SK-N-DZ (cell line): ENCODE data around the gene ATP6V0D1.

ENCODE experiments used
- DNase-seq: peaks from one replicate; pipeline ENCODE4 v3.0.0-alpha.2; 2015; ENCODE audit warnings: low spot score

Gene ATP6V0D1

DNA sequence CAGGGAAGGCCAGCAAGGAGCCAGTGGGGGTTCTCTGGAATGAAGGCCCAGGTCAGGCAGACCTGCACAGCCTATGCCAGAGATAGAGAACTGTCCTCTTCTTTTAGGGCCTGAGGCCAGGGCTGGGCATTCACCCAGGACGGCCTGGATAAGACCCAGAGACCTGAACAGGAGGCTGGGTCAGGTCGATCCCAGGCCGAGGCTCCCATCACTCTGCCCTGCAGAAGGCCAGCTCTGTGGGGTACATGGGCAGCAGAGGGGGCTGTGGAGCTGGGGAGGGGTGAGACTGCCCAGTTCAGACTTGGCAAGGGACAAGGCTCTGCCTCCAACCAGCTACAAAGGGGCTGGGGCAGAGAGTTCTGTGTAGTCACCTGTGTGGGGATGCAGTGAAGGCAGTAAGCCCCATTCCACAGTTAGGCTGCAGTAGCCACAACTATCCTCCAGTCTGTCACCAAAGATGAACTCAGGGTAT, 35.5 kb downstream of the ATP6V0D1 start:
- no peak for DNase-seq

DNA sequence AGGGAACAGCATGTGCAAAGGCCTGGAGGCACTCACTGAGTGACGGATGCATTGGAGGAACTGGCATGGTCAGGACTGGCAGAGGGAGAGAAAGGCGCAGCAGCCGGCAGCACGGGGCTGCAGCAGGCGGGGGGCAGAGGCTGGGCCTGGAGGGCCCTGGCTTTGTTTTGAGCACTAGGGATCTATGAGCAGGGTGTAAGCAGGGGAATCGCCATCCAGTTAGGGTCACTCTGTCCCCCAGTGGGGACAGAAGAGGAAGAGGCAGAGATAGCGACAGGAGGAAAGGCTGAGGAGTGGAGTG, 35.9 kb downstream of the ATP6V0D1 start:
- no peak for DNase-seq

DNA sequence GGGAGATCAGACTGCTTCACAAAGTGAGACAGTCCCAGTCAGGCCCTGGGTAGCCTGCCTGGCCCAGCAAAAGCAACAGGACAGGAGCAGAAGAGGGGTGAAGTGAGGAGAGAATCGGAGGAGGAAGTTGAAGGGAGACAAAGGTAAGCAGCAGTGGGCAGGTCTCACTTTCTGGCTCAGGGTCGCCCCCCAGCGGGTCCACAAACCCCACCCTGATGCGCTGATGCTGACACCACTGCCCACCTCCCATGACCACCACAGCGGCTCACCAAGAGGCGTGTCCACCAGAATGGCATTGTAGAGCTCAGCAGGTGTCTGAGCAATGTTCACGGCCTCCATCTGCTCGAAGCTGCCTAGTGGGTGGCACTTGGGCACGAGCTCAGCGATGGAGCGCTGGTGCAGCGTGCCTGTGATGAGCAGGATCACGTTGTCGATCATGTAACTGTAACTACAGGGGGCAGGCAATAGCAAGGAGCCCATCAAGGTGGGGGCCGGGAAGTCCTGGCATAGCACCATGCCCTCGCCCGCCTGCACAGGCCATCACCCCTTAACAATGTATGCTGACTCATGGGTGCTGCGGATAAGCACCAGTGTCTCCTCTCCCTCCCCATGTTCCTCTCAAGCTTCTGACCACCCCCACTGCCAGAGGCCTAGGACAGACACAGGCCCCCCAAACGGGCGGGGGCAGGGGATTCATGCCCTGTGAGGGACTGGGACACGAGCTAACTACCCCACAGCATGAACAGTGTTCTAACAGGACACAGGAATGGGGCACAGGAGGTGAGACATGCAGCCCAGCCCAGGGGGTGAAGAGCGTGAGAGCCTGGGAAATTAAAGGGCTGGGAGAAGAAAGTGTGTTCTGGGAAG, 36.5 kb downstream of the ATP6V0D1 start:
- no peak for DNase-seq

DNA sequence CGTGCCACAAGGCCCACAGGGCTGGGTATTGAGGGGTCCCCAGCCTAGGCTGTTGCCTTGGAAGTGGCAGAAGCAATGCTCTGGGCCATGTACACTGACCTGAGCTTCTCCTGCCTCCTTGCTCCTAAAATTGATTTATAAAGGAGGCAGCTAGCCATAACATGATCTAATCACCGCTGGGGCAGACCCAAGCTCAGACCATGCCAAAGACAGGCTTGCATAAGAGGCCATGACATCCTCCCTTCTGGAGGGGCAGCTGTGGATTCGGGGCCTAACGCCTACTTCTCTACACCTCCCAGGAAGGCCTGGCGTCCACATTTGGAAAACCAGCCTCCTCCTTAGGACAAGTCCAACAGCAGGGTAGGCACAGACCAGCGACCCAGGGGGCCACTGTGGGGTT, 37.7 kb downstream of the ATP6V0D1 start:
- DNase-seq, result no peak

DNA sequence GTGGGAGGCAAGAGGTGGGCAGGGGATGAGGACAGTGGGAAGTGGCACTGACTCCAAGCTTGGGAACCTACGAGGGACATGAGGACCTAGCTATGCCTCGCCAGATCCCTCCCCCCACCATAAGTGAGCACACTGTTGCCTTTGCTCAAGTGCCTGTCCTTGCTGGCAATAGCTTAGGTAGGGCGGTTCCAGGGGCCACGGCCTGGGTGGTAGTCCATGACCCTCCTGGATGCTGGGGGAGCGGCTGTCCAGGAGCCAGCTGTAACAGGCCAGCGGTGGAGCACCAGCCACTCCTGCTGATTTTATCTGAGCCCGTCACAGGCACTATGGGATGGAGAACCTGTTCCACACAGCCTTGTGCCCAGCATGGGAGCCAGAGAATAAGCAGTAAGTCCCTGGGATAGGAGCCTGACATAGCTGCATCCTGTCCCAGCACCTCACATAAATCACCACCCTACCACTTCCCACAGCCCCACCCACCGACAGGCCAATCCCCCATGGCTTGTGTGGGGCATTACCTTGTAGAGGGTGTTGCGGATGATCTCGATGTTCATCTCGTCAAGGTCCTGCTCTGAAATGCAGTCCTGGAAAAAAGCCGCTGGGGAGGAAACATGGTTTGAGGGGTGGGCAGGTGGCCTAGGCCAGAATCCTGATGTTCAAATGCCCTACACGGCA, 38.2 kb downstream of the ATP6V0D1 start:
- peak; percentile 45 for DNase-seq

DNA sequence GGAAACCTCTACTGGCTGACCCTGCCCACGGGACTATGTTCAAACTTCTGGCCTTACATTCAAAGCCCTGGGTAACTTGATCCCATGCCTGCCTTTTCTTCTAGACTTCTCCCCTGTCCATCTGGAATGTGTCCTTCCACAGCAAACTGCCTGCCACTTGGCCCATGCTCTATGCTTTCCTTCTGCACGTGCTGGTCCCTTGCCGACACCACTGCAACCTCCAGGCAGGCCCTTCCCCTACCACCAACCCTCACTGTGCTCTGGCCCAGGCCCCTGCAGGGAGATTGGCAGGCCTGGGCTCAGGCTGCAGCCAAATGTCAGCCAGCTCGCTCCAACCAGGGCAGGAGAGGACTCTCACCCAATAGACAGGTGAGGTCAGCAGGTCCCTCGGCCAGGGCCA, 39.0 kb downstream of the ATP6V0D1 start:
- no peak for DNase-seq

DNA sequence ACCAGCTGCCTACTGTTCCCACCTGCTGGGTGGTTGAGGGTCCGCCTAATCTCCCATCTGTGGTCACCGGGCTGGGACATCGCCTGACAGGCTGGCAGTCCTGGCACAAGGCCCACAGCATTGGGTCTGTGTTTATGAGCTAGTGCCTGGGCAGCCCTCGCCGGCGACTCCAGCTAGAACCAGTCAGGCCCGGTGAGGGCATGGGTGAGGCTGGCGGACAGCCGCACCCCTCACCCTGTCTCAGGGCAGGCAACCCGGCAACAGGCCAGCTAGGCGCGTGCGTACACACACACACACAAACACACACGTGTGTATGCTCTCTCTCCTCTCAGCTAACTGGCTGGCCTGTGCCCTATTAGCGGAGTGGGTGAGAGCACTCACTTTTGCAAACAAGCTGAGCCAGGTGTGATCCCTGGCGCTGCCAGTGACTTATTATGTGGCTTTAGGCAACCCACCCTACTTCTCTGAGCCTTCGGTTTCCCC, 39.6 kb downstream of the ATP6V0D1 start:
- DNase-seq, result no peak

DNA sequence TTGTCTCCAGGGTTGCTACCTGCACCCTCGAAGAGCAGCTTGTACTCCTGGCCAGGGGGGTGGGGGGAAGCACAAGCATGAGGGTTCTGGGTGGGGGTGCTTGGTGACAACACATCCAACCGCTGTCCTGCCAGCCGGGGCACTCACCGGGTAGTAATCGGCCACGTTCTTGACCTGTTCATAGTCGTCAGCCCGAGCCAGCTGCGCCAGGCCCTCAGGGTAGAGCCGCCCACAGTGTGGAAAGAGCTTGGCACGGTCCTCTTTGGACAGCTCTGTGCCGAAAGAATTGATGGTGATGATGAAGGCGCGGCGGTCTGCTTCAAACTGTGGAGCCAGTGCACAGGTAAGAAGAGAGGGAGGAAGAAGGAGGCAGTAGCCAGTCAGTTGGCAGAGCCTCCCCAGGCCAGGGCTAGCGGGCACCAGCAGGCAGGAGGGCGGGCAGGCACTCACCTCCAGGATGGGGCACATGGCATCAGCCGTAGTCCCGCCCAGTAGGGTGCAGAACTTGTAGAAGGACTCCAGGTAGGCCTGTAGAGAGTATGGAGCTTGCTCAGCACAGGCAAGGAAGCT, 42.0 kb downstream of the ATP6V0D1 start:
- no peak for DNase-seq

DNA sequence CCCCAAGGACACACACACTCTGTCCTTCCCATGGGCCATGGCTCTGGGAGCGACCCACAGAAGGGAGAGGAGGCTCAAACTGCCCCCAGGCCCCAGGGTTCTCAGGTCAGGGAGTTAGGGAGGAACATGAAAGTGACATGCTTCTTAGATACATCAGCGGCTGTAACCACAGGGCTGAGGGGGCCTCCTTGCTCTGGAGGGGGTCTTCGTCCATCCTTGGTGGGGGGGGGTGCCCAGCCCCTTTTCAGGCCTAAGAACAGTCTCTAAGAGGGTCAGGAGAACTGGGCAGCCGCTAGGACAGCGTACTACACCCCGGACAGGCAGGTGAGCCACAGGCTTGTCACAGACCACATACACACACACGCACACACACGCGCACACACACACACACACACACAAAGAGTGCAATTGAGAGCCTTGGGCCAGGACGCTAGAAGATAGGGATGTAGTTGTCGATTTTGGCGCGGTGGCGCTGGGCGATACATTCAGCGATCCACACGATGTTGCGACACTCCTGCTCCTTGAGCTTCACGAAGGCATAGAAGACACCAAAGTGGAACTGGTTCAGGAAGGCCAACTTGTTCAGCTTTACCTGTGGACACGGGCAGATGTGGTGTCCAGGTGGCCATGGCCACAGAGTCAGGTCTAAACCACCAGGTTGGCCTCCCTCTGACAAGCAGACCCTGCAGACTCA, 42.7 kb downstream of the ATP6V0D1 start:
- no peak for DNase-seq

DNA sequence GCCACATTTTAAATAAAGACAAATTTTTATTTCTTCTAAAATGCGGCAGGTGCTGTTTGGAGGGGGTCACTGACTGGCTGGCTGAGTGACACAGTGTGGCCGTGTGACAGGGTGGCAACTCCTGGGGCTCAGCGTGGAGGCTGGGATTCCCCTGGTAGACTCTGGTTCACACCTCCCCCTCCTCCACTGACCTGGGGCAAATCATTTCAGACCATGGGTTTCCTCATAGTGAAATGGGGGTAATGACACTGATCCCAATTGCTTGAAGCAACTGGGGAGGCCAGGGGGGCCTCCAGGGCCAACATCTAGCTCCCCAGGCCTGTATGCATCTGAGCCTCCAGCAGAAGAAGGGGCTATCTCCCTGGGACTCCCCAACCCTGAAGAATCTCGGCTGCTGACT, 43.4 kb downstream of the ATP6V0D1 start:
- DNase-seq, result no peak

DNA sequence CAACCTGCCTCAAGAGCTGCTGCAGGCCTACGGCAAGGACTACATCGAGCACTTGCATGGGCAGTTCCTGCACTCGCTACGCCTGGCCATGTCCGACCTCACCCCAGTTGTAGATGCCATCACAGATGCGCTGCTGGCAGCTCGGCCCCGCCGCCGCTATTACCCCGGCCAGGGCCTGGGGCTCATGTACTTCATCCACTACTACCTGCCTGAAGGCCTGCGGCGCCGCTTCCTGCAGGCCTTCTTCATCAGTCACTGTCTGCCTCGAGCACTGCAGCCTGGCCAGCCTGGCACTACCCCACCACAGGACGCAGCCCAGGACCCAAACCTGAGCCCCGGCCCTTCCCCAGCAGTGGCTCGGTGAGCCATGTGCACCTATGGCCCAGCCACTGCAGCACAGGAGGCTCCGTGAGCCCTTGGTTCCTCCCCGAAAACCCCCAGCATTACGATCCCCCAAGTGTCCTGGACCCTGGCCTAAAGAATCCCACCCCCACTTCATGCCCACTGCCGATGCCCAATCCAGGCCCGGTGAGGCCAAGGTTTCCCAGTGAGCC, 44.2 kb downstream of the ATP6V0D1 start:
- no peak for DNase-seq

DNA sequence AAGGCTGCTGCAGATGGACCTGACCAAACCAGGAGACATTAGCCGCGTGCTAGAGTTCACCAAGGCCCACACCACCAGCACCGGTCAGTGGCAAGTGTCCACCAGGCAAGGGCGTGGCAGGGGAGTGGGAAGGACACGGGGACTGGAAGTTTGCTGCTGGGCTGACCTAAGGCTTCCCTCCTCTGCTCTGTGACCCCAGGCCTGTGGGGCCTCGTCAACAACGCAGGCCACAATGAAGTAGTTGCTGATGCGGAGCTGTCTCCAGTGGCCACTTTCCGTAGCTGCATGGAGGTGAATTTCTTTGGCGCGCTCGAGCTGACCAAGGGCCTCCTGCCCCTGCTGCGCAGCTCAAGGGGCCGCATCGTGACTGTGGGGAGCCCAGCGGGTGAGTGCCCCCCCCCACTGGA, 45.2 kb downstream of the ATP6V0D1 start:
- DNase-seq, result no peak

DNA sequence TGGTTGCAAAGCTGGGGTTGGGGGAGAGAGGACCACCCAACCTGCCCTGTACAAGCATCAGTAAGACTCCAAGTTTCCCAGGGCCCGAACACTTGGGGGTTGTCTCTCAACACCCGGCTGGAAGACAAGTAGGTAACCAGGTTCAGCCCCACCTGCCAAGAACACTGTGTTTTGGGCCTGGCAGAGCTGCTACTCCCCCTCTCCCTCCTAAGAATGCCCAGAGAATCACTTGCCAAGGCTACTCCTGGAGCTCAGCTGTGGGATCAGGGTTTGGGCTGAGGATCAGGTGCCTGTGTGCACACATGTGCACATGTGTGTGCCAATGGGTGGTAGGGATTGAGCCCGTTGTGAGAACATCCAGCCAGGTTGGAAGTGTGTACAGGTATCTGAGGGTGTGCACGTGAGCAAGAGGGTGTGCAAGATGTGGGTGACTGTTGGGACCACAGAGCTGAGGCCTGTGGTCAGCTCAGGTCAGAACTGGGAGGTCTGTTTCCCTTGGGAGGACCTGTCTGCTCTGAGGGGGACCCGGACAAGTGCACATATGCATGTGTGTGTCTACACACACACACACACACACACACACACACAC, 47.7 kb downstream of the ATP6V0D1 start:
- DNase-seq, result no peak

DNA sequence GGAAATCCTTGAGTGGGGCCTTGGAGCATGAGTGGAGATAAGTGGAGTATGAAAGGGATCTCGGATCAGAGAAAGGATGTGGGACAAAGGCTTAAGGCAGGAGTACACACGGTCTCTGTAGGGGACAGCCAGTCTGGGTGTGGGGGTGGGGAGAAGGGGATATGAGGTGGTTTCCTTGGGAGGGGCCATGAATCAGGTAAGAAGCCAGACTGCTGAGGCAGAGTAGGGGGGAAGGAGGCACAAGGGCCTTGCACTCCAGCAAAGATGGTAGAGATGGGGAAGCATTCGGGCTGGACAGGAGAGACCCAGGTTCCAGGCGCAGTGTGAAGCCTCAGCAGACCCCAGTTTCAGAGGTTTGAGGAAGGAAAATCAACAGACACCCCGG, 48.5 kb downstream of the ATP6V0D1 start:
- no peak for DNase-seq

DNA sequence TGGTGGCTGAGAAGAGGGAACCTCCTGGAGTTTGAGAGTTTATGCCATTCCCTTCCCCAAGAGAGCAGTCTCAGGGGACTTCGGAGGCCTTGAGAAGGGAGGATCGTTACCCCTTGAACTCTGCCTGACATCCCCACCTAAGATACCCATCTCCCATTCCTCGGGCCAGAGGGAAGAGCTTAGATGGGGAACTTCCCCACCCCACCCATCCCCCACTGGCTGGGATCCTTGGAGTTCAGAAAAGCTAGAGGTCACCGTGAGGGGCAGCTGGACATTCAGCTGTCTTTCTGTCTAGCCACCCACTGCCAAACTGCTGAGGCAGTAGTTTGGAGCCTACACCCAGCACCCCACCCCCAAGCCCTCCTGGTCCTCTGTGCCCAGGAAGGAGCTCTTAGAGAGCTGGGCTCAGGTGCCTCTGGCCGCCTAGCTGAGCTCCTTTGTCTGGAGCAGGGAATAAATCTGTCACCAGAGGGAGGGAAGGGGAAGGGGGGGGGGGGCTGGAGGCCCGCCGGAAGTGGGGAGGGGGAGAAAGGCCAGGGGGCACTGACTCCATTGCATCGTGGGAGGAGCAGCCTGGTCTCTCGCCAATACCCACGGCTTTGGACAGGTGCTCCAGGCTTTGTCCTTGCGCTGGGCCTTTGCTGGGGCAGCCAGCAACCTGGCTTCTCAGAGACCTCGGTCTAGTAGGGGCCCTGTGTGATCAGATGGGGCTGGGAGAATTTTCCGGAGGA, 49.0 kb downstream of the ATP6V0D1 start:
- peak; percentile 61 for DNase-seq

DNA sequence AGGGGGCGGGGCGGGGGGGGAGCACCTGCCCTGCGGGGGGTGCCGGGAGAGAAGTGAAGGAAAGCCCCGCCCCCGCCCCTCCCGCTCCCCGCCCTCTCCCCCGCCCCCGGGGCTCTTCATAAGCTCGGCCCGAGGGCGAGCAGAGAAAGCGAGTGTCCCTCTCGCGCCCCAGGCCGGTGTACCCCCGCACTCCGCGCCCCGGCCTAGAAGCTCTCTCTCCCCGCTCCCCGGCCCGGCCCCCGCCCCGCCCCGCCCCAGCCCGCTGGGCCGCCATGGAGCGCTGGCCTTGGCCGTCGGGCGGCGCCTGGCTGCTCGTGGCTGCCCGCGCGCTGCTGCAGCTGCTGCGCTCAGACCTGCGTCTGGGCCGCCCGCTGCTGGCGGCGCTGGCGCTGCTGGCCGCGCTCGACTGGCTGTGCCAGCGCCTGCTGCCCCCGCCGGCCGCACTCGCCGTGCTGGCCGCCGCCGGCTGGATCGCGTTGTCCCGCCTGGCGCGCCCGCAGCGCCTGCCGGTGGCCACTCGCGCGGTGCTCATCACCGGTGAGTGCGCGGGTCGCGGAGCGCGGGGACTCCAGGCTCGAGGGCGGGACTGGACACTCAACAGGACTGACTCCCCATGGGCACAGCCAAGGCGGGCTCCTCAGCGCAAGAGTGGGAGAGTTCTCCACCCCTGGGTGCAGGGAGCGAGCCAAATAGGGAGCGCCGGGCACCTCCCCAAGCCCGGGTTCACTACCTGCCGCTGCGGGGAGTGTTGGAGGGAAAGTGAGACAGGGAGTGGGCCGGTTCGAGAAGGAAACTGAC, 49.8 kb downstream of the ATP6V0D1 start, which contains the start of gene HSD11B2:
HSD11B2 (plus strand) TSS at position 145 of the 798 bp plus-strand sequence; CDS start at position 273, 128 bp downstream.
- peak; percentile 47 for DNase-seq

DNA sequence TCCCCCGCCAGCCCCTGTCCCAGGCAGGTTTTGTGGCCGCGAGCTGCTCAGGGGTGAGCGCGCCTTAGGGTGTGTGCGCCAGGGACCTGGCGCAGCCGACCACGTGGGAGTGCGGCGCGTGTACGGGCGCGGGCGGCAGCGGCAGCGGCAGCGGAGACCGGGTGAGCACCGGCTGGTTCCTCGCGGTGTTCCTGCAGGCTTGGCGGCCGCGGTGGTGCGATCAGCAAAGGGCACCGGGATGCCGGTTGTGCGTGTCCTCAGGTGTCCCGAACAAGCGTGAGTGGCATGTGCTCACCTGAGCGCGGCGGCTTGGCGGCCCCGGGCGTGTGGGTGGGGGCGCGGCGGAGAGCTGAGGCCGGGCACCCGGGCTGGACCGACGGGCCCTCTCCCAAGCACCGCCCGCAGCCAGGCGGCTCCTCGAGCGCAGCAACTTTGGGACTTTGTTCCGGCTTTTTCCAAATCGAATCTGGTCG, 50.4 kb downstream of the ATP6V0D1 start:
- peak; percentile 29 for DNase-seq

DNA sequence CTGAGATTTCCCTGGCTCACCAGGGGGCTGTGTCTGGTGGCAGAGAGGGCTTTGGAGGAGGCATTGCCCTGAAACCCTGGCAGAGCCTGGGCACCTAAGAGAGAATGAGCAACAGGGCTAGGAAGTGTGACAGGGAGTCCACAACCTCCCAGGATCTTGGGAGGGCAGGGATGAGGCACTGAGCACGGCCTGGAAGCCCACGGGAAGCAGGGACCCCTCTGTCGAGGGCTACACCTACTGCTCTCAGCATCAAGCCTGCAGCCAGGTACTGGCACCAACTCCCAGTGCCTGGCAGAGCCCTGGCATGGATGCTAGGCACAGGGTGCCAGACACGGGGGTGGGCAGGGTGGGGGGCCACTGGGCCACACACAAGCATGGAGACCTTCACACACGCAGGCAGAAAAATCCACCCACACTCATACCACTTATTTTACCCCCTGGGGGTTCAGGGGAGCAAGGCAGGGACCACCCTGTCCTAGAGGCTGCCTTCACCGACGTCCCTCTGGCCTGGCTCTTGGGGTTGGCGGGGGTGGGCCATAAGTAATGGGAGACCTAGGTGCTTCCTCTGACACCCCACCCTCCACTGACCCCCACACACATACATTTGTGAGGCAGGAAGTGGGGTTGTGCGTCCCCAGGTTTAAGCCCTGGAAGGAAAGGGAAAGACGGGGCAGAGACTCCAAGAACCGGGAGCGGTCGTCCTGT, 51.0 kb downstream of the ATP6V0D1 start:
- DNase-seq, result no peak
